Thyroid gland (tissue), 4 donors: Measurements from ENCODE around the gene KCNMA1. TPM values are rescaled to one million over a fixed set of nuclear protein-coding genes. Genes with fewer than 3 reads are reported as not detected.

ENCODE experiments used
- DNase-seq, 2 donors: peaks; one replicate each; pipeline ENCODE4 v3.0.0-alpha.2; 2019
- H3K27ac ChIP-seq, 3 donors: fragments of 200-600 bp; sonication (generic); 1 replicate in 2 of 3; 2 replicates in 1 of 3; pipeline ENCODE4 v1.5.1; 2016 to 2019; ENCODE audit warnings: mild to moderate bottlenecking in 1 of 3, moderate library complexity in 1 of 3
- H3K27me3 ChIP-seq: fragments of 200-600 bp; sonication (generic); one replicate; pipeline ENCODE4 v1.5.1; 2019
- H3K36me3 ChIP-seq, 2 donors: fragments of 200-600 bp; sonication (generic); one replicate each; pipeline ENCODE4 v1.5.1; 2016 to 2019
- H3K4me1 ChIP-seq, 2 donors: fragments of 200-600 bp; sonication (generic); one replicate each; pipeline ENCODE4 v1.5.1; 2017 to 2019
- H3K4me3 ChIP-seq, 3 donors: fragments of 200-600 bp; sonication (generic); replicated peaks in 1 of 3; 1 replicate in 2 of 3; 2 replicates in 1 of 3; pipeline ENCODE4 v1.5.1; 2016; ENCODE audit warnings: mild to moderate bottlenecking in 1 of 3
- H3K9me3 ChIP-seq: fragments of 200-600 bp; sonication (generic); one replicate; pipeline ENCODE4 v1.5.1; 2017
- POLR2A ChIP-seq, 2 donors: fragments of 450-650 bp; IDR thresholded peaks; one replicate each; pipeline ENCODE4 v1.6.1; 2017; ENCODE audit warnings: antibody characterized with exemption in 2 of 2, mild to moderate bottlenecking in 2 of 2, moderate library complexity in 1 of 2
- WGBS, 2 donors: methylation state at CpG; one replicate each; pipeline ENCODE4 v1.1.5; 2017; 5-methylcytosine and 5-hydroxymethylcytosine counted together
- intact Hi-C: fragments of 100-400 bp; cut with DNase I; formaldehyde crosslinking; loops from one replicate; pipeline ENCODE4 v1.15.1; 2023
- total RNA-seq, 4 donors: library from RNA; depleted of rRNA; stranded (reverse); fragments of >200 nt; gene quantifications; one replicate each; pipeline ENCODE4 v1.2.3, GENCODE V29; 2016
- TF ChIP-seq, protein P1 (sequence below), 6 experiments: fragments of 200-600 bp in 3 of 6; fragments of 450-650 bp in 3 of 6; sonication (generic) in 3 of 6; IDR thresholded peaks; one replicate each; pipeline ENCODE4 v1.5.1; 2016 to 2019; ENCODE audit warnings: antibody characterized with exemption in 6 of 6, mild to moderate bottlenecking in 2 of 6, inconsistent platforms in 1 of 6, moderate library complexity in 1 of 6

The KCNMA1 gene
- total RNA-seq, 4 donors from 2014 or later: 2.5 to 5.1 (median 3.6) TPM

- intact Hi-C loops: no loop called here
- WGBS, 2 donors: 84% methylated on average over 10 of the region's 10 CpGs
- no peak for DNase-seq
- no peak for TF ChIP-seq POLR2A (IDR thresholded peaks at IDR 0.05)
- TF ChIP-seq, protein P1, sequence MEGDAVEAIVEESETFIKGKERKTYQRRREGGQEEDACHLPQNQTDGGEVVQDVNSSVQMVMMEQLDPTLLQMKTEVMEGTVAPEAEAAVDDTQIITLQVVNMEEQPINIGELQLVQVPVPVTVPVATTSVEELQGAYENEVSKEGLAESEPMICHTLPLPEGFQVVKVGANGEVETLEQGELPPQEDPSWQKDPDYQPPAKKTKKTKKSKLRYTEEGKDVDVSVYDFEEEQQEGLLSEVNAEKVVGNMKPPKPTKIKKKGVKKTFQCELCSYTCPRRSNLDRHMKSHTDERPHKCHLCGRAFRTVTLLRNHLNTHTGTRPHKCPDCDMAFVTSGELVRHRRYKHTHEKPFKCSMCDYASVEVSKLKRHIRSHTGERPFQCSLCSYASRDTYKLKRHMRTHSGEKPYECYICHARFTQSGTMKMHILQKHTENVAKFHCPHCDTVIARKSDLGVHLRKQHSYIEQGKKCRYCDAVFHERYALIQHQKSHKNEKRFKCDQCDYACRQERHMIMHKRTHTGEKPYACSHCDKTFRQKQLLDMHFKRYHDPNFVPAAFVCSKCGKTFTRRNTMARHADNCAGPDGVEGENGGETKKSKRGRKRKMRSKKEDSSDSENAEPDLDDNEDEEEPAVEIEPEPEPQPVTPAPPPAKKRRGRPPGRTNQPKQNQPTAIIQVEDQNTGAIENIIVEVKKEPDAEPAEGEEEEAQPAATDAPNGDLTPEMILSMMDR (IDR thresholded peaks at IDR 0.05): no peak
- no peaks in the 10 kb centered on the region for H3K27me3 ChIP-seq
- no peaks in the 10 kb centered on the region for H3K4me1 ChIP-seq
- no peaks in the 10 kb centered on the region for H3K9me3 ChIP-seq
- H3K27ac ChIP-seq: no peak overlapping the region
- no peaks in the 10 kb centered on the region for H3K36me3 ChIP-seq
- no peak overlapping the region for H3K4me3 ChIP-seq
These were observed 663.5 kb downstream of the KCNMA1 start for GRCh38 chr10:76974017-76974691.

DNA sequence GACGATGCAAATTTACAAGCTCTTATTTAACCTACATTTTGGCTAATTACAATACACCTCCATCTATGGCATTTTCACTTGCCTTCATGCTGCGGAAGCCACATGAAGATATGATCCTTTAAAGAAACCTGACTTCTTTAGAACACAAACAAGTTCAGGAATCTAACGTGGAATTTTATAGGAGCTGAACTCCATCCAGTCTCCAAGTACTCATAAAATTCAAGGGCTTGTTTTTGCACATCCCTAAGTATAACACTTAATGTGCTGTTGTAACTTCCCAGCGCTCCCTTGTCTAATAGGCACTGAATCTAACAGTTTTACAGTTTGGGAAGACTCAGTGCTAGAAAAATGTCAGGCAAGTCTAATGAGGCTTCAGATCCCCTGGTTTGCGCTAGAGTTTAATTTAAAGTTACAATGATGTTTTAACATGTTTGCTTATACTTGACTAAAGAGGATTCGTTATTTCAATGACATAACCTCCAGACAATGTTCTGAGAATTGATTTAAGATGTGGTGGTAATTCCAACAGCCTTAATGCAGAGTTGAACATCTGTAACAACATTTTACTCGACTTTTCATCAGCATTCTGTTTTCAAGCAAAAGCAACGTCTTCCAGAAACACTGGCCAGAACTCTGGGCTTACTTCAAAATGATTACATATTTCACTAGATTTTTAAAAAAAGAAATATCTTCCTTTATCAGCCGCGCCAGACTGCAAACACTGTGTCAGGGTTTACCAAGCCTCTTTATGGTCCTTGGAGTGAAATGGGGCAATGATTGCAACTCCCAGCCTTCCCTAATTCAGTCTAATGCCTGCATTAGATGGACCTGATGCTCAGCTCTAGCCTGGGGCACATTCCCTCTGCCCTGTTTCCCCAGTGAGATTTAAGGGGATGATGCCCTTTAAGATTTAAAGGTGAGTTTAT is 664.3 kb downstream of the KCNMA1 start:
- WGBS, 2 donors: 64 to 66% methylated on average over 10 of the region's 10 CpGs
- Histone ChIP-seq H3K4me1 (no peaks in the 10 kb centered on the region), H3K36me3 (no peaks in the 10 kb centered on the region), H3K4me3 (no peak overlapping the region), H3K27me3 (no peaks in the 10 kb centered on the region), H3K9me3 (no peaks in the 10 kb centered on the region), H3K27ac (no peak overlapping the region)
- TF ChIP-seq POLR2A (IDR thresholded peaks at IDR 0.05): no peak
- TF ChIP-seq, protein P1 (IDR thresholded peaks at IDR 0.05): no peak
- DNase-seq: no peak
- intact Hi-C loops: no loop called here

DNA sequence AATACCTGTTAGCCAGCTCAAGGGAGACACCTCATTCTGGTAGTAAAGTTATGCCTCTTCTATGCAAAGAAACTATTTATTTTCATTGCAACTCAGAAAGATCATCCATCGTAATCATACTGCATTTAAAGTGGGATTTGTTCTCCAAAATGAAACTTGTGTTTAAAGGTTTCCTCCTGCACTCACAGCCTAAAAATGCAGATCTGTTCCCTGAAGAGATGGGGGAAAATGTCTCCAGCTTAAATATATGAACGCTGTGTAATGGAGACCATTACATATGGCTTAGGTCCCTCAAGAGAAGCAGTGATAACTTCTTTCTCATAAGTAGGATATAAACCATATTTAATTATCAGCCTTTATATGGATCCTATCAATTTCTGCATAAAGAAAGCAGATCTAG is 665.1 kb downstream of the KCNMA1 start:
- Histone ChIP-seq H3K27me3 (no peaks in the 10 kb centered on the region), H3K36me3 (no peaks in the 10 kb centered on the region), H3K27ac (no peak overlapping the region), H3K4me3 (no peak overlapping the region), H3K9me3 (no peaks in the 10 kb centered on the region), H3K4me1 (no peaks in the 10 kb centered on the region)
- intact Hi-C loops: no loop called here
- TF ChIP-seq, protein P1 (IDR thresholded peaks at IDR 0.05): no peak
- no peak for TF ChIP-seq POLR2A (IDR thresholded peaks at IDR 0.05)
- 85 to 88% methylated on average over 2 of the region's 2 CpGs for WGBS, 2 donors
- DNase-seq: no peak

DNA sequence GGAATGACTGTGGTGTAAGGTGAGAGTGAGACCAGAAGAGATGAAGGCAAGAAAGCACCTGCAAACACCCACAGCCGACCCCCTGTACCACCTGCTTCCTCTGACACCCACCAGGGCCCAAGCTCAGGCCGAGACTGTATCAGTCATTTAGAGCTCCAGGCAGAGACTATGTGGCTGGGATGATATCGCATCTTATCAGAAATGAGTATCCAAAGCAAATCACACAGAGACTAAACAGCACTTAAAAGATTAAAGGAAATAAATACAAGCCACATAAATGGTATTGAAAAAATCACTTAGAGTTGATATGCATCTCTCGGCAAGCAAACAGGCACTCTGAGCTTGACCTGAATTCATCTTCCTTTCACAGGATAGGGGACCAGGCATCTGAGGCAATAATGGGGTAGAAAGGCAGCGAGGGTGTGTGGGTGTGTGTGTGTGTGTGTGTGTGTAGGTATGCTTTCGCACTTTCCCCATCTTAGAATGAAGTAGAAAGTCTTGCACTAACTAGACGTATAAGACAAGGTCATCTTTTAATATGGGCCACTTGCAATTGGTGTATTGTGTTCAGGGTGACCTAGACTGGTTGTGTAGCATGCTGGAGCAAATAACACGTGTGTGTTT is 665.9 kb downstream of the KCNMA1 start:
- no peaks in the 10 kb centered on the region for H3K4me1 ChIP-seq
- no peak overlapping the region for H3K4me3 ChIP-seq
- WGBS, 2 donors: 87% methylated on average over 8 of the region's 8 CpGs
- no peak for TF ChIP-seq POLR2A (IDR thresholded peaks at IDR 0.05)
- TF ChIP-seq, protein P1 (IDR thresholded peaks at IDR 0.05): no peak
- no peaks in the 10 kb centered on the region for H3K36me3 ChIP-seq
- H3K9me3 ChIP-seq: no peaks in the 10 kb centered on the region
- no peak overlapping the region for H3K27ac ChIP-seq
- no peak for DNase-seq
- no peaks in the 10 kb centered on the region for H3K27me3 ChIP-seq
- intact Hi-C loops: no loop called here
